Measurements from ENCODE around the gene ITPR3.

- TF ChIP-seq CTCF (IDR thresholded peaks at IDR 0.05) = no peak
- no peak for TF ChIP-seq POLR2A (IDR thresholded peaks at IDR 0.05)
- TF ChIP-seq EP300 (IDR thresholded peaks at IDR 0.05; ENCODE audit: low read depth) = no peak
- no peak for TF ChIP-seq POLR2AphosphoS5 (IDR thresholded peaks at IDR 0.05)
Measured at GRCh38 chr6:33679761-33680160, 58.6 kb downstream of the ITPR3 start.

All from transverse colon (tissue), 4 donors.